ENCODE measurements around the gene AP2M1.

The AP2M1 gene

GRCh38 chr3:184180165-184180564, 5.5 kb downstream of the AP2M1 start:
- peak; percentile 82 for DNase-seq (ENCODE audit: low spot score)

GRCh38 chr3:184181596-184181995, 6.9 kb downstream of the AP2M1 start:
- no peak for DNase-seq (ENCODE audit: low spot score)

GRCh38 chr3:184183679-184184078, 9.0 kb downstream of the AP2M1 start:
- no peak for DNase-seq (ENCODE audit: low spot score)

GRCh38 chr3:184184546-184185230, 10.0 kb downstream of the AP2M1 start:
- DNase-seq (ENCODE audit: low spot score) = no peak

- peak; percentile 99 for DNase-seq (ENCODE audit: low spot score)
These were observed 11.0 kb downstream of the AP2M1 start for GRCh38 chr3:184185461-184186183.

GRCh38 chr3:184186184-184186901, 11.7 kb downstream of the AP2M1 start, which contains the start of gene ABCF3:
Gene ABCF3 (plus strand): TSS chr3:184186199. CDS start chr3:184186208, 9 bp downstream.
- DNase-seq (ENCODE audit: low spot score) = no peak

GRCh38 chr3:184186902-184187207, 12.2 kb downstream of the AP2M1 start:
- no peak for DNase-seq (ENCODE audit: low spot score)

GRCh38 chr3:184188080-184188479, 13.4 kb downstream of the AP2M1 start:
- no peak for DNase-seq (ENCODE audit: low spot score)

GRCh38 chr3:184189421-184189820, 14.8 kb downstream of the AP2M1 start:
- DNase-seq (ENCODE audit: low spot score) = no peak

GRCh38 chr3:184192889-184193288, 18.2 kb downstream of the AP2M1 start:
- DNase-seq (ENCODE audit: low spot score) = no peak

- no peak for DNase-seq (ENCODE audit: low spot score)
These were observed 19.4 kb downstream of the AP2M1 start for GRCh38 chr3:184193991-184194539.

- no peak for DNase-seq (ENCODE audit: low spot score)
These were observed 21.9 kb downstream of the AP2M1 start for GRCh38 chr3:184196536-184196935.

GRCh38 chr3:184198509-184198908, 23.9 kb downstream of the AP2M1 start:
- no peak for DNase-seq (ENCODE audit: low spot score)

- DNase-seq (ENCODE audit: low spot score) = no peak
These were observed 26.2 kb downstream of the AP2M1 start for GRCh38 chr3:184200825-184201224.

GRCh38 chr3:184203526-184203925, 28.9 kb downstream of the AP2M1 start:
- no peak for DNase-seq (ENCODE audit: low spot score)

- DNase-seq (ENCODE audit: low spot score) = no peak
These were observed 34.7 kb downstream of the AP2M1 start for GRCh38 chr3:184209146-184209923.

GRCh38 chr3:184211297-184211696, 36.6 kb downstream of the AP2M1 start:
- DNase-seq (ENCODE audit: low spot score) = no peak

GRCh38 chr3:184211718-184212117, 37.1 kb downstream of the AP2M1 start:
- no peak for DNase-seq (ENCODE audit: low spot score)

- no peak for DNase-seq (ENCODE audit: low spot score)
These were observed 44.2 kb downstream of the AP2M1 start for GRCh38 chr3:184218814-184219213.

- DNase-seq (ENCODE audit: low spot score) = no peak
These were observed 47.9 kb downstream of the AP2M1 start for GRCh38 chr3:184222521-184222920.

- DNase-seq (ENCODE audit: low spot score) = no peak
These were observed 49.3 kb downstream of the AP2M1 start for GRCh38 chr3:184223946-184224345.

GRCh38 chr3:184227481-184227935, 52.9 kb downstream of the AP2M1 start:
- DNase-seq (ENCODE audit: low spot score) = no peak

All from kidney capillary endothelial cell (primary cell).